Urinary bladder (tissue), 4 donors: ENCODE measurements around the gene GCN1. TPM values are rescaled to one million over a fixed set of nuclear protein-coding genes. Genes with fewer than 3 reads are reported as not detected.
"Not testable (repeated sequence)": the region's sequence is repeated elsewhere in the genome, so short reads cannot be mapped to it uniquely, and the experiment has no call there.

Source experiments
- DNase-seq: peaks from one replicate; pipeline ENCODE4 v3.0.0-alpha.2; 2015; ENCODE audit errors: extremely low spot score
- H3K27ac ChIP-seq: one replicate; pipeline ENCODE4 v1.5.1; 2013; ENCODE audit warnings: low read depth, mild to moderate bottlenecking, moderate library complexity
- H3K36me3 ChIP-seq: one replicate; pipeline ENCODE4 v1.6.1; 2013; ENCODE audit warnings: mild to moderate bottlenecking, moderate library complexity; ENCODE audit not compliant: insufficient read depth
- H3K4me1 ChIP-seq: one replicate; pipeline ENCODE4 v1.6.1; 2013; ENCODE audit warnings: mild to moderate bottlenecking, moderate library complexity; ENCODE audit not compliant: insufficient read depth
- H3K4me3 ChIP-seq: one replicate; pipeline ENCODE4 v1.5.1; 2013; ENCODE audit warnings: low read depth, low read length
- WGBS: extraction: QIAGEN DNeasy Blood & Tissue Kit; methylation state at CpG from one replicate; pipeline ENCODE4 v1.1.7; 2013; 5-methylcytosine and 5-hydroxymethylcytosine counted together
- polyA plus RNA-seq: library from polyadenylated mRNA; stranded (reverse); fragments of 200-250 nt; gene quantifications from one replicate; pipeline ENCODE4 v1.2.3, GENCODE V29; 2013
- total RNA-seq: library from RNA; depleted of rRNA; stranded (reverse); fragments of >200 nt; gene quantifications from one replicate; pipeline ENCODE4 v1.2.3, GENCODE V29; 2014
- donor health status: healthy with polysubstance abuse.
- donor health status: healthy.

The GCN1 gene, protein sequence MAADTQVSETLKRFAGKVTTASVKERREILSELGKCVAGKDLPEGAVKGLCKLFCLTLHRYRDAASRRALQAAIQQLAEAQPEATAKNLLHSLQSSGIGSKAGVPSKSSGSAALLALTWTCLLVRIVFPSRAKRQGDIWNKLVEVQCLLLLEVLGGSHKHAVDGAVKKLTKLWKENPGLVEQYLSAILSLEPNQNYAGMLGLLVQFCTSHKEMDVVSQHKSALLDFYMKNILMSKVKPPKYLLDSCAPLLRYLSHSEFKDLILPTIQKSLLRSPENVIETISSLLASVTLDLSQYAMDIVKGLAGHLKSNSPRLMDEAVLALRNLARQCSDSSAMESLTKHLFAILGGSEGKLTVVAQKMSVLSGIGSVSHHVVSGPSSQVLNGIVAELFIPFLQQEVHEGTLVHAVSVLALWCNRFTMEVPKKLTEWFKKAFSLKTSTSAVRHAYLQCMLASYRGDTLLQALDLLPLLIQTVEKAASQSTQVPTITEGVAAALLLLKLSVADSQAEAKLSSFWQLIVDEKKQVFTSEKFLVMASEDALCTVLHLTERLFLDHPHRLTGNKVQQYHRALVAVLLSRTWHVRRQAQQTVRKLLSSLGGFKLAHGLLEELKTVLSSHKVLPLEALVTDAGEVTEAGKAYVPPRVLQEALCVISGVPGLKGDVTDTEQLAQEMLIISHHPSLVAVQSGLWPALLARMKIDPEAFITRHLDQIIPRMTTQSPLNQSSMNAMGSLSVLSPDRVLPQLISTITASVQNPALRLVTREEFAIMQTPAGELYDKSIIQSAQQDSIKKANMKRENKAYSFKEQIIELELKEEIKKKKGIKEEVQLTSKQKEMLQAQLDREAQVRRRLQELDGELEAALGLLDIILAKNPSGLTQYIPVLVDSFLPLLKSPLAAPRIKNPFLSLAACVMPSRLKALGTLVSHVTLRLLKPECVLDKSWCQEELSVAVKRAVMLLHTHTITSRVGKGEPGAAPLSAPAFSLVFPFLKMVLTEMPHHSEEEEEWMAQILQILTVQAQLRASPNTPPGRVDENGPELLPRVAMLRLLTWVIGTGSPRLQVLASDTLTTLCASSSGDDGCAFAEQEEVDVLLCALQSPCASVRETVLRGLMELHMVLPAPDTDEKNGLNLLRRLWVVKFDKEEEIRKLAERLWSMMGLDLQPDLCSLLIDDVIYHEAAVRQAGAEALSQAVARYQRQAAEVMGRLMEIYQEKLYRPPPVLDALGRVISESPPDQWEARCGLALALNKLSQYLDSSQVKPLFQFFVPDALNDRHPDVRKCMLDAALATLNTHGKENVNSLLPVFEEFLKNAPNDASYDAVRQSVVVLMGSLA (N-terminal part only)
- total RNA-seq (76.9 TPM), polyA plus RNA-seq (30.4 TPM)

DNA sequence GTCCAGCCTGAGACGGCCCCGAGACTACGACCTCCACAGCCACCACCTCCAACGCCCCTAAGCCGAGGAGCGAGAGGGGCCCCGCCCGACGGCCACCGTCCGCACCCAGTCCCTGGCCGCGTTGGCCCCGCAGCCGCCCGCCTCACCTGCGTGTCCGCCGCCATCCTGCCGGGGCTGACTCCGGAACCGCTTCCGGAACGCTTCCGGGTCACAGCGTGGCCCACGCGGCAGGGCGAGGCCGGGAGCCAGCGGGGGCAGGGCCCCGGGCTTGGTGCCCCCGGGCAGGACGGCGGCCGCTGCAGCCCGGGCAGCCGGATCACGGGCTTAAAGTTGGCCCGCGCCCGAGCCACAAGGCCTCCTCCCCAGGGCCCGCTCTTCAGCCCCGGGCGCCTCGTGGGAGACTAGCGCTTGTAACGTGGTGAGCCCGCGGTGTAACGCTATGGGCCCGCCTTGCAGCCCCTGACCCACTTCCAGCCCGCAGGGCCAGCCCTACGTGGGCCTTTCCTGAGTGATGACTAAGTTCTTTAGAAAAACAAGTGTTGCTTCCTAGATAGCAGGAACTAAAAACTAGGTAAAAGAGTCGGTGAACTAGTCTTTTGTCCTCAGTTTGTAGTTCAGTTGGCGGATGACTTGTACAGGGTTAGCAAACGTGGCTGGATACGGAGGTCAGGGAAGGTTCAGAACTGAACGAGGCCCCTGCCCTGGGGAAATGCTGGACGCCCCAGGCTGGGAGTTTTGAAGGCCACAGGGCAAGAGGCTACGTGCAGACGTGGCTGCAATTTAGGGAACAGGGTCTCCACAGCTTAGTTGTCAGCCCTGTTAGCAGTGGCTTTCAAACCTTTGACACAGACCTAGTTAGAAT is at the start of gene GCN1:
TSS of gene GCN1 (minus strand) at position 182 of the 862 bp plus-strand sequence. CDS start at position 164, 18 bp downstream.
- no peaks in the 10 kb centered on the region for H3K4me1 ChIP-seq
- DNase-seq = peak; percentile 65
- peaks cover 7% of the 10 kb centered on the region for H3K36me3 ChIP-seq
- peak within 1 kb of the TSS; percentile 82 for H3K27ac ChIP-seq
- H3K4me3 ChIP-seq = peak within 1 kb of the TSS; percentile 90
- 3% methylated on average over 62 of the region's 62 CpGs for WGBS

DNA sequence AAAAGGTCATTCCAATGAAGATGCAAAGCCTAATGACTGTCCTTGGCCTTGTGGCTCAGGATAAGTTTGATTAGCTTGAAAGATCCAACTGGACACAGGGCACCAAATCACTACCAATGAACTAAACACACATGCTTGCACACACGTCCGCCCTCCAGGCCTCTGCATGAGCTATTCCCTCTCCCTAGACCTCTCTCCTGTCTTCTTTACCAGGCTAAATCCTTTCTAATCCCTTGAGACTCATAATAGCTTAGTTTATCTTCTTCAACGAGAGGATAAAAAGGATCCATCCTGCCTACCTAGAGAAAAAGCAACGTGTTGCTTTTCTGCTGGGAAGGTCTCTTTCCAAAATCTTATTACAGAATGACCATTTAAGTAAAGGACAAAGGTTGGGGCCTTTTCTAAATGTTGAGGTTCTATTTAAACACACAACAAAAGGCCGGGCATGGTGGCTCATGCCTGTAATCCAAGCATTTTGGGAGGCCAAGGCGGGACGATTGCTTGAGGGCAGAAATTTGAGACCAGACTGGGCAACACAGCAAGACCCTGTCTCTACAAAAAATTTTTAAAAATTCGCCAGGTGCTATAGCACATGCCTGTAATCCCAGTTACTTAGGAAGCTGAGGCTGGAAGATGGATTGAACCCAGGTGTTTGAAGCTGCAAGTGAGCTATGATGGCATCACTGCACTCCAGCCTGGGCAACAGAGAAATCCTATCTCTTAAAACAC is 48.6 kb upstream of the GCN1 start:
- DNase-seq = no peak
- 53% methylated on average over 8 of the region's 8 CpGs for WGBS
- Histone ChIP-seq H3K4me3 (no peak overlapping the region), H3K4me1 (no peaks in the 10 kb centered on the region), H3K27ac (no peak overlapping the region), H3K36me3 (no peaks in the 10 kb centered on the region)

DNA sequence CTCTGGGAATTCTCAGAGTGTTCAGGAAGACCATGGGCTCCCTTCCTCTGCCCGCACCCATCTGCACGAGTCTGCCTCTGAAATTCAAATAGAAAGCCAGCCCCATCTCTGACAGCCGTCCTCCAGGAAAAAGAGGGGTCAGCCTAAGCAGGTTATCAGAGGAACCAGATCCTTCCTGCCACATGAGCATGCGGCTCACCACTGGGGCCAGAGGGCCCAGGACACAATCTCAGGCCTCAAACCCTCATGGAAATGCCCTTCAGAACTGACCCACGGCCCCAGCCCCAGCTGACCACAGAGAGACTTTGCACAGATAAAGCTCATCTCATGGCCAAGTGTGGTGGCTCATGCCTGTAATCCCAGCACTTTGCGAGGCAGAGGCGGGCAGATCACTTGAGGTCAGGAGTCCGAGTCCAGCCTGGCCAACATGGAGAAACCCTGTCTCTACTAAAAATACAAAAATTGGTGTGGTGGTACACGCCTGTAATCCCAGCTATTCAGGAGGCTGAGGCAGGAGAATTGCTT is 47.8 kb upstream of the GCN1 start:
- no peak for DNase-seq
- Histone ChIP-seq H3K4me3 (no peak overlapping the region), H3K27ac (no peak overlapping the region), H3K36me3 (no peaks in the 10 kb centered on the region), H3K4me1 (no peaks in the 10 kb centered on the region)
- WGBS = 63% methylated on average over 9 of the region's 9 CpGs

DNA sequence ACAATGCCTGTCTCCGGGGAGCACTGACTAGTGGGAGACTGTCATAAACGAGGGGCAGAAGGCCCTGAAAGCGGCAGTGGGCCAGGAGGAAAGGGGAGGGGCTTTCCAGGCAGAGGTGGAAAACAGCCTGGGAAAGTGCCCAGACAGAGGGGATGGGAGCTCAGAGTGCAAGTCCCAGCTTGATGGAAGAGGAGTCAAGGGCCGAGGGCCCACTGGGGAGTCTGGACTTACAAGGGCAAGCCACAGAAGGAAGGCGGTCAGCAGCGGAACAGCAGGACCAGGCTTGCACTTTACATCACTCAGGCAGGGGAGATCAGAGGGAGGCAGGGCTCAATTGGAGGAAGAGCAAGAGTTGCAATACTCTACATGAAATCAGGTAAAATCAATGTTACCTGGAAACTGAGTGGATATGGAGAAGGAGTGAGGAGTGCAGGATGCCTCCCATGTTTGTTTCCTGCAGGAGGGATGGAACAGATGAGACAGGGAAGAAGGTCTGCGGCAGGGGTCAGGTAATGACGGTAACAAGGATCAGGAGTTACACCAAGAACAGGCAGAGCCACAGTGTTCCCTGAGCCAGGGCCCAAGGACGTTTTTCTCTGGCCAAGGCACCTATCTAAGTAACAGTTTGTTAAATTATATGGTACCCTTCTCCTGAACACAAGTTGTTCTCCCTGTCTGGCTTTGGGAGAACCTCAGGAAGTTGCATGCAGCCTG is 47.2 kb upstream of the GCN1 start:
- H3K4me1 ChIP-seq = no peaks in the 10 kb centered on the region
- no peaks in the 10 kb centered on the region for H3K36me3 ChIP-seq
- no peak for DNase-seq
- H3K4me3 ChIP-seq = no peak overlapping the region
- 40% methylated on average over 9 of the region's 9 CpGs for WGBS
- H3K27ac ChIP-seq = no peak overlapping the region

DNA sequence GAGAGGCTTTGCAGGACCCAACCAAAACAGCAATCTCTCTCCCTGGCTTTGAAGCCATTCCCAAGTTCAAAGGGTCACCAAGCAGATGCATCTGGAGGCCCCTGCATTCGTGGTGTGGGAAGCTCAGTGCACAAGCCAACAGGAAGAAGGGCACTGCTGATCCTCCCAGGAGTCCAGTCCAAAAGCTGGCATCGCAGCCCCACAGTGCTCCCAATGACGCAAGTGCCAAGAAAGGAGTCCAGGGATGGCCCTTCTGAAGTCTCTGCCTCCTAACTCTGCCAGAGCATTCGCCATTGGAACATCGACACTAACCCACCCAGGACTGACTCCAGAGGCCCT is 45.9 kb upstream of the GCN1 start:
- Histone ChIP-seq H3K27ac (no peak overlapping the region), H3K36me3 (no peaks in the 10 kb centered on the region), H3K4me1 (no peaks in the 10 kb centered on the region), H3K4me3 (no peak overlapping the region)
- 58% methylated on average over 5 of the region's 5 CpGs for WGBS
- DNase-seq = no peak

DNA sequence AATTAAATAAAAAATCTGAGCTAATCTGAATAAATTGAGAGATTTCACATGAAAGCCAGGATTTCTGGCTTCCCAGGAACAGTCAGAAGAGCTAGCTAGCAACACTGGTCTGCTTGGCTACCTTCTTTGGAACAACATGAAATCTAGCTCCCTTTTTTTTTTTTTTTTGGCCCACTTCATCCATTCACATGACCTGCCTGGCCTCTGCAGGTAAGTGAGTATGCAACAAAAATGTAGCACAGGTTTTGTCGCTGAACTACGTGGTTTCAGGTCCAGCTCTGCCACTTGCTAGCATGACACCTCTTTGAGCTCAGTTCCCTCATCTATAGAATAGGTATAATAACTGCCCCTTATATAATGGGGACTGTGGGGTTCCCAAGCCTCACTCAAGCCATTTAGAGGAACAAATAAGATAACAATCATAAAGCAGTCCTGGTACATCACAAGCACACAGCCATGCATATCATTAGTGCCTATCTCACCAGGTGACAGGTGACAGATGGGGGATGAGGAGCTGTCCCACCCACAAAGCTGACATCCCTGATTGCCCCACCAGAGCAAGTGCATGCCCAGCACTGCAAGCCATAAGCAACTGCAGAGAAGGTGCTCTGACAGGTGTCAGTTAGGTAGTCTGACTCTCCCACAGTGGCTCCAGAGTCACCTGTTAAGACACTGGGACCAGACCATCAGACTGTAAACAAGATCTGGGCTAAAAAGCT is 45.4 kb upstream of the GCN1 start:
- Histone ChIP-seq H3K27ac (no peak overlapping the region), H3K36me3 (no peaks in the 10 kb centered on the region), H3K4me1 (no peaks in the 10 kb centered on the region), H3K4me3 (no peak overlapping the region)
- DNase-seq = no peak
- WGBS = 85% methylated on average over 2 of the region's 2 CpGs

DNA sequence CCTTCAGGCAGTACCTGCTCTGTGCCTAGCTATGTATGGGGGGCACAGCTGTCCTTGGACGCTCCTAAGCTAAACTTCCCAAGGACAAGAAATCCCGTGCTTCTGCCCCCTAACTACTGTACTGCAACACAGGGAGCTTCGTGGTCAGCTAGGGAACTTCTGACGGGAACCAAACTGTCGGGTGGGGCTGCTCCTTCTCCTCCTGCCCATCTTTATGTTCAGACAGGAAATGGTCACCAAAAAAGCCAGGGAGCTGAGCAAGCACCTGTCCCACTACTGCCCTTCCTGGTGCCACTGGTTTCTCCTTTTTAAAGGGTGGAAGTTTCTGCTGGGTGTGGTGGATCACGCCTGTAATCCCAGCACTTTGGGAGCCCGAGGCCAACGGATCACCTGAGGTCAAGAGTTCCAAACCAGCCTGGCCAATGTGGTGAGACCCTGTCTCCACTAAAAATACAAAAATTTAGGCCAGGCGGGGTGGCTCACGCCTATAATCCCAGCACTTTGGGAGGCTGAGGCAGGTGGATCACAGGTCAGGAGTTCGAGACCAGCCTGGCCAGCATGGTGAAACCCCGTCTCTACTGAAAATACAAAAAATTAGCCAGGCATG is 44.4 kb upstream of the GCN1 start:
- Histone ChIP-seq H3K4me1 (no peaks in the 10 kb centered on the region), H3K36me3 (no peaks in the 10 kb centered on the region)
- 77% methylated on average over 12 of the region's 12 CpGs for WGBS

DNA sequence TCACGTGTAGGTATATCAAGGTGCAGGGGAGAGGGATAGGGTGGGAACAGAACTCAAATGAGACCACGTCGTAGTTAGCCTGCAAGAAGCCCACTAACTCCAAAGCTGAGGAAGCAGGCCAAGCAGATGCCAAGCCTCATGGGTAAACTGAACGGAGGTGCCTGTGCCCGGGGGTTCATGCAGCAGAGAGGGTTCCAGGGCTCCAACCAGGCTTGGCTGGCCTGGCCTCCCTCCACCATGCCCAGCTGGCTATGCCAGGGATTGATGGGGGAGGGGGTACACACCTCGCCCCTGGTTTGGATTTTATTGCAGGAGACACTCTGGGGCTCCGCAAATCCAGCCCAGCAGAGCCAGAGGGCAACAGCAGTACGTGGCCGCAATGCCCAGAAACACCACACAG is 43.7 kb upstream of the GCN1 start:
- Histone ChIP-seq H3K27ac (no peak overlapping the region), H3K4me1 (no peaks in the 10 kb centered on the region), H3K4me3 (no peak overlapping the region), H3K36me3 (no peaks in the 10 kb centered on the region)
- 63% methylated on average over 9 of the region's 9 CpGs for WGBS
- no peak for DNase-seq

More for the DNA sequence above, 44.4 kb upstream of the GCN1 start:
- Histone ChIP-seq H3K4me3 (no peak overlapping the region), H3K27ac (no peak overlapping the region)
- no peak for DNase-seq

DNA sequence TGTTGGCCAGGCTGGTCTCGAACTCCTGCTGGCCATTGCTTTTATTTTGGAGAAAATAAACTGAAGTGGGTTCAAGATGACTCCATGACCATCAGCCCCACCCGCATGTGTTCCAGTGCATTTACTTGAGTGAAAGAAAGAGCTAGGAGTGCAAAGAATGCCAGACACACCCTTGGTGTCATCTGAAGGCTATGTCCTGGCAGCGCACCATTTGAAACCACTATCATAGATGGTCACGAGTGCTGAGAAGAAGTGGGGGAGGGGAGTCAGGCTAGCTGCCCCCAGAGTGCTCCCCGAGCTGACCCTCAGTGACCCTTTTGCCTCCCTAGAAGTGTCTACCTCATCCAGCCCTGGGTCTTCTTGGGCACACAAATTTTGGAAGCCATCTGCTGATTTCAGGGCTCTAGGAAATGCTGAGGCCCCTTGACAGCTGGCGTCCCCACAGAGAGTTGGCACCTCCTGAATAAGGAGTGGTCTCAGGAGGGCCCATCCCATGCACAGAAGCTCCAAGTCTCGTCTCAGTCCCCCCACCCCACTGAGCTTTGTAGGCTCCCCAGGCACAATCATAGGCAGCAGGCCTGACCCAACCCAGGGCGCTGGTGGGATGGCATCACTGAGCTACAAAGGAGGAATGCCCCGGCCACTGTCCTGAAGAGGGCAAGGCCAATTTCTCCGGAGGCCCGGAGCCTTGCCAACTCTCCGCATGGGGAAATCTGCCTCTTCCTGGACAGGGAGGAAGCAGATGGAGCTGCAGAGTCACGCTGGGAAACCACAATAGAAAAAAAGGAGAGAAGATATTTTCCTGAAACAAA is 43.1 kb upstream of the GCN1 start:
- WGBS = 51% methylated on average over 13 of the region's 13 CpGs
- H3K4me3 ChIP-seq = no peak overlapping the region
- no peak for DNase-seq
- H3K4me1 ChIP-seq = no peaks in the 10 kb centered on the region
- H3K27ac ChIP-seq = no peak overlapping the region
- H3K36me3 ChIP-seq = no peaks in the 10 kb centered on the region

DNA sequence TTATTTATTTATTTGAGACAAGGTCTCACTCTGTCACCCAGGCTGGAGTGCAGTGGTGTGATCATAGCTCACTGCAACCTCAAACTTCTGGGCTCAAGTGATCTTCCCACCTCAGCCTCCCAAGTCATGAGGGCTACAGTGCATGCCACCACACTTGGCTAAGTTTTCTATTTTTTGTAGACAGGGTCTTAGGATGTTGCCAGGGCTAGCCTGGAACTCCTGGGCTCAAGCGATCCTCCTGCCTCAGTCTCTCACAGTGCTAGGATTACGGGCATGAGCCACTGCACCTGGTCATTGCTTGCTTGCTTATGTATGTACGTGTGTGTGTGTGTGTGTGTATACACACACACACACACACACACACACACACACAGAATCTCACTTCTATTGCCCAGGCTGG is 42.3 kb upstream of the GCN1 start:
- not testable (repeated sequence) for H3K27ac ChIP-seq, H3K4me1 ChIP-seq
- 83% methylated on average over 3 of the region's 3 CpGs for WGBS

More for the DNA sequence above, 42.3 kb upstream of the GCN1 start:
- not testable (repeated sequence) for H3K4me3 ChIP-seq, DNase-seq, H3K36me3 ChIP-seq
